HG03565 (cell line): Measurements from ENCODE around the gene CDC37L1.
A peak's percentile ranks its signal among the peaks of the same experiment; 100 is the strongest.
"Not testable (repeated sequence)": the region's sequence is repeated elsewhere in the genome, so short reads cannot be mapped to it uniquely, and the experiment has no call there.

Experiments used
- ATAC-seq: cut with Tn5 transposase; IDR thresholded peaks from one replicate; pipeline ENCODE4 v1.9.1; 2021; ENCODE audit warnings: mild to moderate bottlenecking, moderate library complexity; ENCODE audit not compliant: unreplicated experiment

CDC37L1 gene

DNA sequence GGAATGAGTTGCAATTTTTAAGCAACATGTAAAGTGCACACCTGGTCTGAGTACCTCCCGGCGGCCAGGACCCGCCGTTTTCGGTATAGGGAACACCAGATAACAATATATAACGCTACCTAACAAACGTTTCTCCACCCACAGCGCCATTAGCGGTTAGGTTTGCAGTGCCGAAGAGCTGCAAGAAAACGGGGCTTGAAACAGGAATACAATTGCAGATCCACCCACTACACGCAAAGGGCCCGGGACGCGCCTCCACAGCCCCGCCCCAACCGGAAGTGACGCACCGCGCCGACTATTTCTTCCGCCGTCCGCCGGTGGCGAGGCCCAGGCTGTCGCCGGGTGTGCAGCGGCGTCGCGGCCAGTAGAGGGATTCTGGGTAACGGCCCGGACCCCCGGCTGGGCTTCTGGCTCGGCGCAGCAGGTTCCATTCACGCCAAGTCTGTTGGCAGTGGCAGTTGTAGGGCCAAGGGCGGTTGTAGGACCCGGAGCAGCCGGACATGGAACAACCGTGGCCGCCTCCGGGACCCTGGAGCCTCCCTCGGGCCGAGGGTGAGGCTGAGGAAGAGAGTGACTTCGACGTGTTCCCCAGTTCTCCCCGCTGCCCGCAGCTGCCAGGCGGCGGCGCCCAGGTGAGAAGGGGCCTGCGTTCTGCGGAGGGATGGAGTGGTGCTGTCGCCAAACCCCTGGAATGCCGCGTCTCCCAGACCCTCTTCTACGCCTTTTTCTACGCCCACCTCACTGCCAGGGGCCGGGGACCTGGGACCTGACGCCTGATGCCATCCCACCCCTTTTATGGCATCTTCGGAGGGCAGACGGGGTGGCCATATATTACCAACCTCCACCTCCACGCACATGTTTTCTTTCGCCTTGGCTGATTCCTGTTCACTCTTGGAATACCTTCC lies at the start of gene CDC37L1:
CDC37L1 (plus strand) TSS at position 302 of the 905 bp plus-strand sequence; CDS start at position 501, 199 bp downstream.
- ATAC-seq, result peak; percentile 93

DNA sequence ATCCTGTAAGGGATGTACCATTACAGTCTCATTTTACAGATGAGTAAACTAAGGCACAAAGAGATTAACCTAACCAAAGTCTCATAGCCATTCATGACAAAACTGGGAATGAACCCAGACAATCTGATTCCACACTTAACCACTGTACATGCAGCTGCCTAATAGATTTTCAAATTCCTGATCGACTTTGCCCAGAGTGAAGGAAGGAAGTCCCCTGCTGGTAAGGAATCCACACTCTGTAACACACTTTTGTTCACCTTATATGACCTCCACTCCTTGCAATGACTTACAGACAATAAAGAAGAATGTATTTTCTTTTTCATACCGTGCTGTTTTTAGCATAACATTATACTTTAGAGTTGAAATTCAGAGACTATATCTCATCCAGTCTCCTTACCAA lies 48.5 kb upstream of the CDC37L1 start:
- no peak for ATAC-seq

DNA sequence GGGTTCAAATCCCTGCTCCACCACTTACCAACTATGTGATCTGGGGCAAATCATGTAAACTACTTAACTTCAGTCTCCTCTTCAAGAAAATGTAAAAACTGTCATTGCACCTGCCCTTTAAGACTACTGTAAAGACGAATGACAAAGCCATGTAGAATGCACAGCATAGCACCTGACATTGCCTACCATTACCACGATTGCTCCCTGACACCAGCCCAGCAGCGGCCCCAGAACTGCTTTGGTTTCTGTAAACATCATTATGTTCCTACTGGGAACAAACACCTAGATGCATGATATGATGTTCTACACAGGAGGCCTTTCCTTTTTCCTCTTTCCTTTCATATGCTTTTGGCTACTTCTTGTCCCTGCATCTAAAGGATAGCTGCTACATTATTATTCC lies 40.4 kb upstream of the CDC37L1 start:
- ATAC-seq, result no peak

DNA sequence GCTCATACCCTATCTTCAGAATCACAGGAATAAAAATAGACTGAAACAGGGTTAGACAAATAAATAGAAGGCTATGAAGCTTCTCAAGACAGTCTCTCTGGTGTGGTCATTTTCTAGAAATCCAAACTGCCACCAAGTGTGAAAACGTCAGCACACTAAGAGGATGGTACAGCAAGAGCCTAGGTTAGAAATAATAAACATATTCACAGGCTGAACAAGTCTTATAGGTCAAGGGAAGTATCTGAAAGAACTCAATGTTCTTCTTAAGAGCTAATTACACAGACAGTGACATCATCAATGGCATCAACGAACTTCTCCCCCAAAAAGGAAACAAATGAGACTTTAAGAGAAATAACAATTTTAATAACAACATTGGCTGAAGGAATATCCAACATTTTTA lies 39.9 kb upstream of the CDC37L1 start:
- ATAC-seq, result no peak

DNA sequence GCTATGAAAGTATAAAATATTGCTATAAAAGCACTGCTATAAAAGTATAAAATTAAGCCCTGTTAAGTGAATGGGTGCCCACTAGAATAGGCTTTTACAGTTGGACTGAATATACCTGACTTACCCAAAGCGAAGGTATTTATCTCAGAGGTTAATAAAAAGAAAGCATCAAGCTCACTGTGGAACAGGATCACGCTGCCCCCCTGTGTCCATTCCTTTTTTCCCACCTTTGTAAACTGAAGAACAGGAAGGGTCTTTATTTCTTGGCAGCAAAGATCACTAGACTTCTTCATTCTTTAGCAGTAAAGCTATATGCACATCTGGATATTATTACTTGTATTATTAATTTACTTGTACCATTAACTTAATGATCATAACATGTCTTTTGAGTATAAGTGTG lies 39.3 kb upstream of the CDC37L1 start:
- ATAC-seq, result no peak

- ATAC-seq, result no peak
Observed at GRCh38 chr9:4642351-4642750, 37.0 kb upstream of the CDC37L1 start.

GRCh38 chr9:4654084-4654483 lies 25.3 kb upstream of the CDC37L1 start:
- ATAC-seq, result no peak

GRCh38 chr9:4654538-4654937 lies 24.8 kb upstream of the CDC37L1 start:
- no peak for ATAC-seq

DNA sequence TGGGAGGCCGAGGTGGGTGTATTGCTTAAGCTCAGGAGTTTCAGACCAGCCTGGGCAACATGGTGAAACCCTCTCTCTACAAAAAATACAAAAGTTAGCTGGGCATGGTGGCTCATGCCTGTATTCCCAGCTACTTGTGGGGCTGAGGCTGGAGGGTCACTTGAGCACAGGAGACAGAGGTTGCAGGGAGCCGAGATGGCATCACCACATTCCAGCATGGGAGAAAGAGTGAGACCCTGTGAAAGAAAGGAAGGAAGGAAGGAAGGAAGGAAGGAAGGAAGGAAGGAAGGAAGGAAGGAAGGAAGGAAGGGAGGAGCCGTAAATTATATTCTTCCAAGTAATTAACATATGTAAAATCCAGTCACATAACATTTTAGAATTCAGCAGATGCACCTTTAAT lies 23.2 kb upstream of the CDC37L1 start:
- not testable (repeated sequence) for ATAC-seq

DNA sequence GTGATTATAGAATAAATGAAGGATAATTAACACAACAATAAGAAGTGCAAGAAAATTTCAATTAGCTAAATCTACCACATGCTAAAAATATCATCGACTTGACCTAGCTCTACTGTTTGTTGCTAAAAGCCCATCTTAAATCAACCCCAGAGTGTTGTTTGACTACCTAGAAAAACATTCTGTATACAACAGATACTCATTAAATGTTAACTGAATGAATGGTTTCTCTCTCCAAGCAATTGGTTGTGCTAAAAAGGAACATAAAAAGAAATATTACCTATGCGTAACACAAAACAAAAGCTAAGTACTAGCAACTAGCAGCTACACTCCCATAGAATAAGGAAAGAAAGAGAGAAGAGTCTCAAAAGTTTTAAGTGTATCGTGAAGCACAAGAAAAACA lies 22.7 kb upstream of the CDC37L1 start:
- ATAC-seq, result no peak

DNA sequence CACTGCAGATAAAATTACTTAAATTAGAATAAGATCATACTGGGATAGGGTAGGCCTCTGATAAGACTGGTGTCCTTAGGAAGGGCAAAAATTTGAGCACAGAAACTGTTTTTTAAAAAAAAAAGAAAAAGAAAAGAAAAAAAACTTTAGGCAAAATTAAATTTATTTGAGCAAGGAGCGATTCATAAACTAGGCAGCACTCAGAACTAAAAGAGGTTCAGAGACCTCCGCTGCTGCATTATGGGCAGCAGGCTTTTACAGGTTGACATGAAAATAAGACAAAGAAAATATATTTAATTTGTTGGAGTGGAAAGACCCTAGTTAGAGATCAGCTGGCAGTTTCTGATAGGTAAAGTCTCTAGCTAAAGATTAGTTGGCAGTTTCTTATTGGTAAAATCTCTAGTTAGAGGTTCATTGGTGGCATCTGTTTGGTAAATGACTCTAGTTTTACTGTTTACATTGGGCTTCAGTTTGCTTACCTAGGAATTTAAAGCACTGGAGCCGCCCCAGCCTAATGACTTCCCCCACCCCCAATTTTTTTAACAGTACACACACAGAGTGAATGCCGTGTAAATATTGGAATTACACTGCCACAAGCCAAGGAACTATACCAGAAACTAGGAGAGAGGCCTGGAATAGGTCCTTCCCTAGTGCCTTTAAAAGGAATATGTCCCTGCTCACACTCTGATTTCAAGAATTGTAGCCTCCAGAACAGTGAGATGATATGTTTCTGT lies 21.8 kb upstream of the CDC37L1 start:
- no peak for ATAC-seq

DNA sequence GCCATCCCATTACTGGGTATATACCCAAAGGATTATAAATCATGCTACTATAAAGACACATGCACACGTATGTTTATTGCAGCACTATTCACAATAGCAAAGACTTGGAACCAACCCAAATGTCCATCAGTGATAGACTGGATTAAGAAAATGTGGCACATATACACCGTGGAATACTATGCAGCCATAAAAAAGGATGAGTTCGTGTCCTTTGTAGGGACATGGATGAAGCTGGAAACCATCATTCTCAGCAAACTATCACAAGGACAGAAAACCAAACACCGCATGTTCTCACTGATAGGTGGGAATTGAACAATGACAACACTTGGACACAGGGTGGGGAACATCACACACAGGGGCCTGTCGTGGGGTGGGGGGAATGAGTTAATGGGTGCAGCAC lies 18.7 kb upstream of the CDC37L1 start:
- ATAC-seq, result not testable (repeated sequence)

GRCh38 chr9:4661165-4661564 lies 18.2 kb upstream of the CDC37L1 start:
- no peak for ATAC-seq

- no peak for ATAC-seq
Observed at GRCh38 chr9:4661611-4662010, 17.8 kb upstream of the CDC37L1 start.

GRCh38 chr9:4662108-4662988 lies 17.0 kb upstream of the CDC37L1 start, which contains the start of gene PLPP6:
TSS of gene PLPP6 (plus strand) at chr9:4662294. CDS start at chr9:4662376, 82 bp downstream.
- ATAC-seq, result peak; percentile 63

GRCh38 chr9:4662989-4663792 lies 16.2 kb upstream of the CDC37L1 start:
- no peak for ATAC-seq

- ATAC-seq, result no peak
Observed at GRCh38 chr9:4663956-4664355, 15.4 kb upstream of the CDC37L1 start.

DNA sequence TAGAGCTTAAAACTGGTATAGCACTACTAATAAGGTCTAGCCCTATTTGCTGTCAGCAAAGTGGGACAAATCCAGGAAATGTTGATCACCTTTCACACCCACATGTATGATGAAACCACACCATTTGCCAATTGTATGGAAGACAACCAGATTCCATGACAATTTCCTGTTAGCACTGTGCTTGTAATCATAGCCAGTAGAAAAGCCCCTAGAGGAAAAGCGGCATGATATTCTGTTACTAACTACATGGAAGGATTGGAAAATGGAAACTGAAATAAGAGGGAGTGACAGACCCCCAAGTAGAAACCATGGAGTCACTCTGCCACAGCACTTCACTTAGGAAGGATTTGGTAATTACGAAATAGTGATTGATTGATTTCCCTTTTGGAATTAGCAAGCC lies 14.0 kb upstream of the CDC37L1 start:
- no peak for ATAC-seq

DNA sequence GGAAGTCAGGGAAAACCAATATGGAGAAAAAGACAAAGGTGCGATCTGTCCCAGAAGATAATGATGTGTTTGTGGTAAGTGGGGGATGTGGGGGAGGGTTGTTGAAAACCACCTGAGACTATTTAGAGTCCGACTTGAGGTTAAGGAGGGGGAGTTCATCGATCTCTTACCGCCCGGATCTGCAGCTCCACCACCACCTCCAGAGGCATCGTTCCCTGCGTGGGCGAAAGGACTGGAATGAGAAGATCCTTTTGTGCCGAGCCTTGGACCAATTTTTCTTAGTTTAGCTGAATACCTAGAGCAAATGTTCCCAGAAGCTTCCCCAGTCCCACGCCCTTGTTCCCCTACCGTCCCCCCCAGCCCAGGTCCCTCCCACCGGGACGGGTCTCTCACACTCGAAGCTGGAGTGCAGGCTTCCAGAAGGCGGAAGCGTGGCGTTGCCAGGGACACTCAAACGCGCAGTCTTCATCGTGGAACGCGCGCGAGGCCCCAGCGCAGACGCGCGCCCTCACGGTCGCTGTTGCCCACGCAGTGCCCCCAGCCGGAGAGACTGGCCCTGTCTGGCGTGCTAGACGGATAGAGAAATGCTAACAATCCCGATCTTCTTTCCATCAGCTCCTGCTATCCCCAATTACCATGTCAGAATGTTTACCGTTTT lies 13.2 kb upstream of the CDC37L1 start, which contains the start of gene SPATA6L:
SPATA6L (minus strand) TSS at position 439 of the 658 bp plus-strand sequence; CDS start at position 209, 230 bp downstream.
- ATAC-seq, result no peak
